ENCODE data around the gene PLEKHM3. TPM values are rescaled to one million over a fixed set of nuclear protein-coding genes. Genes with fewer than 3 reads are reported as not detected.

The PLEKHM3 gene
- total RNA-seq, 1 donor from 2014 or later = 7.2 TPM

GRCh38 chr2:207993151-207993763 lies 32.1 kb downstream of the PLEKHM3 start:
- no peak for DNase-seq (ENCODE audit: low read depth in 2 of 2)

GRCh38 chr2:207991944-207992343 lies 33.4 kb downstream of the PLEKHM3 start:
- no peak for DNase-seq (ENCODE audit: low read depth in 2 of 2)

- no peak for DNase-seq (ENCODE audit: low read depth in 2 of 2)
These were observed 34.5 kb downstream of the PLEKHM3 start for GRCh38 chr2:207990784-207991183.

- no peak for DNase-seq (ENCODE audit: low read depth in 2 of 2)
These were observed 36.4 kb downstream of the PLEKHM3 start for GRCh38 chr2:207988975-207989374.

GRCh38 chr2:207987025-207987716 lies 38.2 kb downstream of the PLEKHM3 start:
- DNase-seq (ENCODE audit: low read depth in 2 of 2) = no peak

- no peak for DNase-seq (ENCODE audit: low read depth in 2 of 2)
These were observed 40.4 kb downstream of the PLEKHM3 start for GRCh38 chr2:207984765-207985480.

GRCh38 chr2:207983641-207984042 lies 41.7 kb downstream of the PLEKHM3 start:
- no peak for DNase-seq (ENCODE audit: low read depth in 2 of 2)

- DNase-seq (ENCODE audit: low read depth in 2 of 2) = no peak
These were observed 47.0 kb downstream of the PLEKHM3 start for GRCh38 chr2:207978177-207978948.

GRCh38 chr2:207975921-207976320 lies 49.4 kb downstream of the PLEKHM3 start:
- DNase-seq (ENCODE audit: low read depth in 2 of 2) = no peak

GRCh38 chr2:207974216-207974605 lies 51.1 kb downstream of the PLEKHM3 start:
- no peak for DNase-seq (ENCODE audit: low read depth in 2 of 2)

GRCh38 chr2:207970826-207971180 lies 54.5 kb downstream of the PLEKHM3 start:
- no peak for DNase-seq (ENCODE audit: low read depth in 2 of 2)

- DNase-seq (ENCODE audit: low read depth in 2 of 2) = no peak
These were observed 55.0 kb downstream of the PLEKHM3 start for GRCh38 chr2:207970147-207970825.

- DNase-seq (ENCODE audit: low read depth in 2 of 2) = no peak
These were observed 56.1 kb downstream of the PLEKHM3 start for GRCh38 chr2:207969249-207969648.

- no peak for DNase-seq (ENCODE audit: low read depth in 2 of 2)
These were observed 58.2 kb downstream of the PLEKHM3 start for GRCh38 chr2:207967121-207967520.

GRCh38 chr2:207960911-207961310 lies 64.4 kb downstream of the PLEKHM3 start:
- DNase-seq (ENCODE audit: low read depth in 2 of 2) = no peak

- DNase-seq (ENCODE audit: low read depth in 2 of 2) = peak; percentile 62 to 75
These were observed 65.2 kb downstream of the PLEKHM3 start for GRCh38 chr2:207960090-207960489.

GRCh38 chr2:207956771-207957170 lies 68.6 kb downstream of the PLEKHM3 start:
- DNase-seq (ENCODE audit: low read depth in 2 of 2) = no peak

- no peak for DNase-seq (ENCODE audit: low read depth in 2 of 2)
These were observed 69.9 kb downstream of the PLEKHM3 start for GRCh38 chr2:207955456-207955855.

GRCh38 chr2:207953354-207953753 lies 72.0 kb downstream of the PLEKHM3 start:
- DNase-seq (ENCODE audit: low read depth in 2 of 2) = no peak

GRCh38 chr2:207952564-207953345 lies 72.6 kb downstream of the PLEKHM3 start:
- no peak for DNase-seq (ENCODE audit: low read depth in 2 of 2)
